ENCODE results near the gene BHLHA9.

Gene BHLHA9

DNA sequence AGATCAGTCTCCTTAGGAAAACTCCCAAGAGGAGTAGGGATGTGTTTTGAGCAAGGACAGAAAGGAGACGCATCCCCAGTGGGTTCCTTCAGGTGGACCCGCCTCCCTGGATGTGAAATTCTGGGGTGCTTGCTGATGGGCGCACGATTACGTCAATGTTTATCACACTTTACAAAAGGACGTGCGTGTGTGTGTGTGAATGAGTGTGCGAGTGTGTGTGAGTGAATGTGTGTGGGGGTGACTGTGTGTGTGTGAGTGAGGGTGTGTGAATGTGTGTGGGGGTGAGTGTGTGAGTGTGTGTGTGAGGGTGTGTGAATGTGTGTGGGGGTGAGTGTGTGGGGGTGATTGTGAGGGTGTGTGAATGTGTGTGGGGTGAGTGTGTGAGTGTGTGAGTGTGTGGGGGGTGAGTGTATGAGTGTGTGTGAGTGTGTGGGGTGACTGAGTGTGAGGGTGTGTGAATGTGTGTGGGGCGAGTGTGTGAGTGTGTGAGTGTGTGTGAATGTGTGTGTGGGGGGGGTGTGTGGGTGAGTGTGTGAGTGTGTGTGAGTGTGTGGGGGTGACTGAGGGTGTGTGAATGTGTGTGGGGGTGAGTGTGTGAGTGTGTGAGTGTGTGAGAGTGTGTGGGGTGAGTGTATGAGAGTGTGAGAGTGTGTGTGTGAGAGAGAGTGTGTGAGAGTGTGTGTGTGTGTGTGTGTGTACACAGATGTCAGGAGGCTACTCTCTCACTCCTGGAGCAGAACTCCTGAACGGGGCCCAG is 5.1 kb downstream of the BHLHA9 start:
- no peak overlapping the region for H2AK5ac ChIP-seq (ENCODE audit: low read length, severe bottlenecking)
- no peak overlapping the region for H2BK15ac ChIP-seq (ENCODE audit: low read depth, poor library complexity, severe bottlenecking)
- no peak overlapping the region for H3K9ac ChIP-seq (ENCODE audit: low read length)
- H4K8ac ChIP-seq (ENCODE audit: low read length) = no peak overlapping the region
- no peak overlapping the region for H2BK12ac ChIP-seq (ENCODE audit: low read length in 2 of 2)
- H3K4ac ChIP-seq (ENCODE audit: low read depth in 1 of 2, low read length in 2 of 2) = no peak overlapping the region
- no peak overlapping the region for H3K14ac ChIP-seq (ENCODE audit: low read length in 2 of 2)
- H3K18ac ChIP-seq (ENCODE audit: low read depth in 1 of 2, low read length in 2 of 2) = no peak overlapping the region
- peaks cover 6% of the 10 kb centered on the region for H3K4me1 ChIP-seq (ENCODE audit: control insufficient read depth, insufficient read depth, low read depth, low read length)
- no peak overlapping the region for H3K4me2 ChIP-seq (ENCODE audit: low read length, poor library complexity, severe bottlenecking)
- H3K27me3 ChIP-seq (ENCODE audit: control insufficient read depth in 1 of 2, insufficient read depth in 1 of 2, low read length in 2 of 2) = peaks cover 32 to 66% of the 10 kb centered on the region in 2 experiments
- H3K79me1 ChIP-seq (replicated peaks; ENCODE audit: low read length, poor library complexity, severe bottlenecking) = no peaks in the 10 kb centered on the region
- no peak for DNase-seq
- no peaks in the 10 kb centered on the region for H3K9me3 ChIP-seq (ENCODE audit: control insufficient read depth, low read length)
- H2AFZ ChIP-seq (ENCODE audit: low read depth, low read length) = no peak overlapping the region
- H3K23ac ChIP-seq (ENCODE audit: low read length in 2 of 2) = no peak overlapping the region
- no peak overlapping the region for H3K27ac ChIP-seq (ENCODE audit: low read length, poor library complexity, severe bottlenecking)
- H4K91ac ChIP-seq (ENCODE audit: low read length) = no peak overlapping the region
- H3K4me3 ChIP-seq (ENCODE audit: insufficient read depth in 1 of 2, low read depth in 1 of 2, low read length in 2 of 2) = no peak overlapping the region
- H3K36me3 ChIP-seq (ENCODE audit: control insufficient read depth in 1 of 2, insufficient read depth in 2 of 2, low read depth in 1 of 2, low read length in 2 of 2) = no peaks in the 10 kb centered on the region
- no peak overlapping the region for H2BK120ac ChIP-seq (ENCODE audit: low read depth, low read length)
- WGBS = 84% methylated on average over 10 of the region's 10 CpGs
- no peak overlapping the region for H2BK5ac ChIP-seq (ENCODE audit: low read depth, low read length, poor library complexity, severe bottlenecking)

DNA sequence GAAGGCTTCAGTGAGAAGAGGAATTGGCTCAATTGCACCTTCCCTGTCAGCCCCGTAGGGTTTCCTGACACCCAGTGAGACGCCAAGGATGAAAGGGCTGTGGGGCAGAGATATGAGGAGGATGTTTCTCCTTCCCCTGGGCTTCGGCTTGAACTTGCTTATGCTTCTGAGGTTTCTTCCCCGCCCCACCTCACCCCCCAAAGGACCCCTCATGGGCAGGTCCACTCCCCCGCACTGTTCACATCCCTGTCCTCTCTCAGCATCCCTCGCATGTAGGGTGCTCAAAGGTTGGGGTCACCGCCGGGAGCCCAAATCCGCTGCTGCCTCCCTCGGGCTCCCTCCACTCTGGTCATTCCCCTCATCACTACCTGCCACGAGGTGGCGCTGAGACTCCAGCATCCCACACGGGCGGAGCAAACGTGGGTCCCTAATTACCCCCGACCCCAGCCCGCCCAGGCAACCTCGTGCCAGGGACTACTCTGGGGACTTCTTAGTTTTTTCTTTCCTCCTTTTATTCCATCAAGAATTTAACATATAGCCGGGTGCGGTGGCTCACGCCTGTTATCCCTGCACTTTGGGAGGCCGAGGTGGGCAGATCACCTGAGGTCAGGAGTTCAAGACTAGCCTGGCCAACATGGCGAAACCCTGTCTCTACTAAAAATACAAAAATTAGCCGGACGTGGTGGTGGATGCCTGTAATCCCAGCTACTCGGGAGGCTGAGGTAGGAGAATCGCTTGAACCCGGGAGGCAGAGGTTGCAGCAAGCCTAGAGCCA is 5.9 kb downstream of the BHLHA9 start:
- Histone ChIP-seq H2BK5ac (ENCODE audit: low read depth, low read length, poor library complexity, severe bottlenecking) (no peak overlapping the region), H4K8ac (ENCODE audit: low read length) (no peak overlapping the region), H3K27ac (ENCODE audit: low read length, poor library complexity, severe bottlenecking) (no peak overlapping the region), H2BK120ac (ENCODE audit: low read depth, low read length) (no peak overlapping the region), H3K4me3 (ENCODE audit: insufficient read depth in 1 of 2, low read depth in 1 of 2, low read length in 2 of 2) (no peak overlapping the region), H3K4me1 (ENCODE audit: control insufficient read depth, insufficient read depth, low read depth, low read length) (peaks cover 3% of the 10 kb centered on the region), H3K4me2 (ENCODE audit: low read length, poor library complexity, severe bottlenecking) (no peak overlapping the region), H2AK5ac (ENCODE audit: low read length, severe bottlenecking) (no peak overlapping the region), H3K79me1 (replicated peaks; ENCODE audit: low read length, poor library complexity, severe bottlenecking) (no peaks in the 10 kb centered on the region), H3K14ac (ENCODE audit: low read length in 2 of 2) (no peak overlapping the region), H2BK15ac (ENCODE audit: low read depth, poor library complexity, severe bottlenecking) (no peak overlapping the region), H2AFZ (ENCODE audit: low read depth, low read length) (no peak overlapping the region), H2BK12ac (ENCODE audit: low read length in 2 of 2) (no peak overlapping the region), H3K4ac (ENCODE audit: low read depth in 1 of 2, low read length in 2 of 2) (no peak overlapping the region), H3K23ac (ENCODE audit: low read length in 2 of 2) (no peak overlapping the region), H4K91ac (ENCODE audit: low read length) (no peak overlapping the region), H3K9ac (ENCODE audit: low read length) (no peak overlapping the region), H3K36me3 (ENCODE audit: control insufficient read depth in 1 of 2, insufficient read depth in 2 of 2, low read depth in 1 of 2, low read length in 2 of 2) (no peaks in the 10 kb centered on the region), H3K9me3 (ENCODE audit: control insufficient read depth, low read length) (no peaks in the 10 kb centered on the region), H3K18ac (ENCODE audit: low read depth in 1 of 2, low read length in 2 of 2) (no peak overlapping the region), H3K27me3 (ENCODE audit: control insufficient read depth in 1 of 2, insufficient read depth in 1 of 2, low read length in 2 of 2) (peaks cover 39 to 70% of the 10 kb centered on the region in 2 experiments)
- WGBS = 18% methylated on average over 21 of the region's 28 CpGs
- peak; percentile 60 for DNase-seq

DNA sequence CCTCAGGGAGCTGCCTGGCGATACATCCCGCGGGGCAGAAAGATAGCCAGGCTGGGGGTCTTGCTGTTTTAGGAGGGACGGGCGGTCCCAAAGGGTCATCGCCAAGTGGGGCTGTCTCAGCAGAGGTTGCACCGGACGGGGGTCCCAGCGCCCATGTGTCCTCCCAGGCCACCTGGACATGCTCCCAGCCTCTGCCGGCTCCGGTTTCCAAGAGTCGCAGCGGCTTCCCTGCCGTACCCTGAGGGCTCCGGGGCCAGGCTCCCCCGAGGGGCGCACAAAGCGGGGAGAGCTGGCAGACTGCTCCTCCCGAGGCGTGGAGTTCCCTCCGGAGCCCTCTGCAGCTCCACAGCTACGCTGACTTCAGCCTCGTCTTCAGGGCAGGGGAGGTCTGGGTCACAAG is 10.4 kb downstream of the BHLHA9 start:
- H3K23ac ChIP-seq (ENCODE audit: low read length in 2 of 2) = no peak overlapping the region
- H4K91ac ChIP-seq (ENCODE audit: low read length) = no peak overlapping the region
- 87% methylated on average over 23 of the region's 23 CpGs for WGBS
- no peak overlapping the region for H2BK120ac ChIP-seq (ENCODE audit: low read depth, low read length)
- no peak overlapping the region for H3K27ac ChIP-seq (ENCODE audit: low read length, poor library complexity, severe bottlenecking)
- no peak overlapping the region for H2AK5ac ChIP-seq (ENCODE audit: low read length, severe bottlenecking)
- no peak overlapping the region for H2AFZ ChIP-seq (ENCODE audit: low read depth, low read length)
- H4K8ac ChIP-seq (ENCODE audit: low read length) = no peak overlapping the region
- H3K4ac ChIP-seq (ENCODE audit: low read depth in 1 of 2, low read length in 2 of 2) = no peak overlapping the region
- H3K79me1 ChIP-seq (replicated peaks; ENCODE audit: low read length, poor library complexity, severe bottlenecking) = no peaks in the 10 kb centered on the region
- H3K4me1 ChIP-seq (ENCODE audit: control insufficient read depth, insufficient read depth, low read depth, low read length) = peaks cover 3% of the 10 kb centered on the region
- DNase-seq = no peak
- H3K4me2 ChIP-seq (ENCODE audit: low read length, poor library complexity, severe bottlenecking) = no peak overlapping the region
- H3K9me3 ChIP-seq (ENCODE audit: control insufficient read depth, low read length) = no peaks in the 10 kb centered on the region
- H2BK5ac ChIP-seq (ENCODE audit: low read depth, low read length, poor library complexity, severe bottlenecking) = no peak overlapping the region
- H2BK15ac ChIP-seq (ENCODE audit: low read depth, poor library complexity, severe bottlenecking) = no peak overlapping the region
- no peak overlapping the region for H3K18ac ChIP-seq (ENCODE audit: low read depth in 1 of 2, low read length in 2 of 2)
- no peaks in the 10 kb centered on the region for H3K36me3 ChIP-seq (ENCODE audit: control insufficient read depth in 1 of 2, insufficient read depth in 2 of 2, low read depth in 1 of 2, low read length in 2 of 2)
- peaks cover 22 to 35% of the 10 kb centered on the region in 2 experiments for H3K27me3 ChIP-seq (ENCODE audit: control insufficient read depth in 1 of 2, insufficient read depth in 1 of 2, low read length in 2 of 2)
- no peak overlapping the region for H3K4me3 ChIP-seq (ENCODE audit: insufficient read depth in 1 of 2, low read depth in 1 of 2, low read length in 2 of 2)
- no peak overlapping the region for H3K9ac ChIP-seq (ENCODE audit: low read length)
- no peak overlapping the region for H3K14ac ChIP-seq (ENCODE audit: low read length in 2 of 2)
- H2BK12ac ChIP-seq (ENCODE audit: low read length in 2 of 2) = no peak overlapping the region

DNA sequence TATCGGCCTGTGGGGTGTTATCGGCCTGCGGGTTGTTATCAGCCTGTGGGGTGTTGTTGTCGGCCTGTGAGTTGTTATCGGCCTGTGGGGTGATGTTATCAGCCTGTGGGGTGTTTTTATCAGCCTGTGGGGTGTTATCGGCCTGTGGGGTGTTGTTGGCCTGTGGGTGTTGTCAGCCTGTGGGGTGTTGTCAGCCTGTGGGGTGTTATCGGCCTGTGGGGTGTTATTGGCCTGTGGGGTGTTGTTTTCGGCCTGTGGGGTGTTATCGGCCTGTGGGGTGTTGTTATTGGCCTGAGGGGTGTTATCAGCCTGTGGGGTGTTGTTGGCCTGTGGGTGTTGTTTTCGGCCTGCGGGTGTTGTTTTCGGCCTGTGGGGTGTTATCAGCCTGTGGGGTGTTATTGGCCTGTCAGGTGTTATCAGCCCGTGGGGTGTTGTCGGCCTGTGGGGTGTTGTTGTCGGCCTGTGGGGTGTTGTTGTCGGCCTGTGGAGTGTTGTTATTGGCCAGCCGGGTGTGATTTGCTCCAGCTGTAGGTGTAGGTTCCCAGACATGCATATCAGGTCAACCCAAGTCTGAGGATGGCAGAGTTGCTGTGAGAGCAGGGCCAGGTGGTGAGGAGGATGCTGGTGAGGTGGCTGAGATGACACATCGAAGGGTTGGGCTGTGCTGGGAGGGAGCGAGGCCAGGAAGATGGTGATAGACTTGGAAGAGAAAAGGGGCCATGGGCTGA is 16.3 kb downstream of the BHLHA9 start:
- Histone ChIP-seq H3K4ac (ENCODE audit: low read depth in 1 of 2, low read length in 2 of 2) (no peak overlapping the region), H2BK15ac (ENCODE audit: low read depth, poor library complexity, severe bottlenecking) (no peak overlapping the region), H3K4me3 (ENCODE audit: insufficient read depth in 1 of 2, low read depth in 1 of 2, low read length in 2 of 2) (no peak overlapping the region), H3K4me2 (ENCODE audit: low read length, poor library complexity, severe bottlenecking) (no peak overlapping the region), H3K23ac (ENCODE audit: low read length in 2 of 2) (no peak overlapping the region), H3K9ac (ENCODE audit: low read length) (no peak overlapping the region), H3K36me3 (ENCODE audit: control insufficient read depth in 1 of 2, insufficient read depth in 2 of 2, low read depth in 1 of 2, low read length in 2 of 2) (no peaks in the 10 kb centered on the region), H3K27me3 (ENCODE audit: control insufficient read depth in 1 of 2, insufficient read depth in 1 of 2, low read length in 2 of 2) (peaks cover 0 to 4% of the 10 kb centered on the region in 2 experiments), H2BK120ac (ENCODE audit: low read depth, low read length) (no peak overlapping the region), H2BK12ac (ENCODE audit: low read length in 2 of 2) (no peak overlapping the region), H3K27ac (ENCODE audit: low read length, poor library complexity, severe bottlenecking) (no peak overlapping the region), H2BK5ac (ENCODE audit: low read depth, low read length, poor library complexity, severe bottlenecking) (no peak overlapping the region), H4K8ac (ENCODE audit: low read length) (peak overlapping the region; percentile 0), H4K91ac (ENCODE audit: low read length) (no peak overlapping the region), H3K14ac (ENCODE audit: low read length in 2 of 2) (no peak overlapping the region), H2AFZ (ENCODE audit: low read depth, low read length) (no peak overlapping the region), H2AK5ac (ENCODE audit: low read length, severe bottlenecking) (no peak overlapping the region), H3K4me1 (ENCODE audit: control insufficient read depth, insufficient read depth, low read depth, low read length) (no peaks in the 10 kb centered on the region), H3K18ac (ENCODE audit: low read depth in 1 of 2, low read length in 2 of 2) (no peak overlapping the region), H3K79me1 (replicated peaks; ENCODE audit: low read length, poor library complexity, severe bottlenecking) (no peaks in the 10 kb centered on the region), H3K9me3 (ENCODE audit: control insufficient read depth, low read length) (no peaks in the 10 kb centered on the region)
- no peak for DNase-seq
- 83% methylated on average over 19 of the region's 19 CpGs for WGBS
